Loucy (cell line): ENCODE measurements around the gene AKT1.

ENCODE experiments used
- H2AFZ ChIP-seq: fragments of 200-600 bp; sonication (generic); 2 replicates; pipeline ENCODE4 v1.6.0; 2016; ENCODE audit warnings: antibody characterized with exemption, mild to moderate bottlenecking, low read length, moderate library complexity
- H3F3A ChIP-seq: fragments of 200-600 bp; 2 replicates; pipeline ENCODE4 v1.6.0; 2016; ENCODE audit warnings: antibody characterized with exemption, low read depth, mild to moderate bottlenecking
- H3K27me3 ChIP-seq: fragments of 200-600 bp; sonication (generic); 2 replicates; pipeline ENCODE4 v1.6.1; 2014; ENCODE audit warnings: low read length, mild to moderate bottlenecking; ENCODE audit not compliant: insufficient read depth, poor library complexity, severe bottlenecking
- H3K36me3 ChIP-seq: fragments of 200-600 bp; sonication (generic); 2 replicates; pipeline ENCODE4 v1.6.1; 2016; ENCODE audit warnings: low read length; ENCODE audit not compliant: insufficient read depth
- H3K4me1 ChIP-seq: fragments of 200-600 bp; sonication (generic); 2 replicates; pipeline ENCODE4 v1.5.1; 2014; ENCODE audit warnings: low read length, mild to moderate bottlenecking; ENCODE audit not compliant: insufficient read depth, poor library complexity, severe bottlenecking
- H3K4me2 ChIP-seq: fragments of 200-600 bp; sonication (generic); 2 replicates; pipeline ENCODE4 v1.6.0; 2014; ENCODE audit warnings: antibody characterized with exemption, low read length, low read depth, mild to moderate bottlenecking; ENCODE audit not compliant: poor library complexity, severe bottlenecking
- H3K4me3 ChIP-seq: fragments of 200-600 bp; sonication (generic); 2 replicates; pipeline ENCODE4 v1.5.1; 2014; ENCODE audit warnings: low read length, mild to moderate bottlenecking, mixed read lengths; ENCODE audit not compliant: poor library complexity, severe bottlenecking
- H3K79me2 ChIP-seq: fragments of 200-600 bp; sonication (generic); 2 replicates; pipeline ENCODE4 v1.6.1; 2014; ENCODE audit warnings: low read length; ENCODE audit not compliant: insufficient read depth
- H3K9ac ChIP-seq: fragments of 200-600 bp; sonication (generic); 2 replicates; pipeline ENCODE4 v1.6.0; 2014; ENCODE audit warnings: mild to moderate bottlenecking, low read depth, low read length, moderate library complexity; ENCODE audit not compliant: poor library complexity, severe bottlenecking
- H3K9me2 ChIP-seq: fragments of 200-600 bp; sonication (generic); replicated peaks from 2 replicates; pipeline ENCODE4 v1.6.1; 2016; ENCODE audit warnings: low read depth, low read length, mixed read lengths
- H3K9me3 ChIP-seq: fragments of 200-600 bp; sonication (generic); 2 replicates; pipeline ENCODE4 v1.6.1; 2014; ENCODE audit warnings: mild to moderate bottlenecking, antibody characterized with exemption, low read length, low read depth; ENCODE audit not compliant: insufficient read depth
- H4K20me1 ChIP-seq: fragments of 200-600 bp; sonication (generic); 2 replicates; pipeline ENCODE4 v1.6.0; 2014; ENCODE audit warnings: antibody characterized with exemption, low read length, mild to moderate bottlenecking; ENCODE audit not compliant: insufficient read depth, poor library complexity, severe bottlenecking
- CTCF ChIP-seq: fragments of 200-600 bp; sonication (generic); conservative IDR thresholded peaks from 2 replicates; pipeline ENCODE4 v1.5.1; 2014; ENCODE audit warnings: mild to moderate bottlenecking, antibody characterized with exemption, low read length
- EZH2phosphoT487 ChIP-seq: fragments of 200-600 bp; IDR thresholded peaks from 2 replicates; pipeline ENCODE4 v1.6.1; 2018; ENCODE audit warnings: antibody characterized with exemption, mild to moderate bottlenecking, moderate library complexity, borderline replicate concordance

AKT1 gene

GRCh38 chr14:104746934-104747481 is 48.5 kb downstream of the AKT1 start:
- H3F3A ChIP-seq: no peaks in the 10 kb centered on the region
- H4K20me1 ChIP-seq: no peaks in the 10 kb centered on the region
- peaks cover 3% of the 10 kb centered on the region for H3K4me1 ChIP-seq
- no peak for TF ChIP-seq CTCF
- TF ChIP-seq EZH2phosphoT487: no peak
- H2AFZ ChIP-seq: no peak overlapping the region
- no peaks in the 10 kb centered on the region for H3K27me3 ChIP-seq
- no peak overlapping the region for H3K4me3 ChIP-seq
- no peaks in the 10 kb centered on the region for H3K36me3 ChIP-seq
- H3K9me3 ChIP-seq: no peaks in the 10 kb centered on the region
- no peak overlapping the region for H3K4me2 ChIP-seq
- H3K79me2 ChIP-seq: no peaks in the 10 kb centered on the region
- no peak overlapping the region for H3K9ac ChIP-seq
- H3K9me2 ChIP-seq: no peaks in the 10 kb centered on the region

GRCh38 chr14:104746071-104746545 is 49.4 kb downstream of the AKT1 start:
- Histone ChIP-seq H3K4me1 (no peaks in the 10 kb centered on the region), H3K9me3 (no peaks in the 10 kb centered on the region), H3K9ac (no peak overlapping the region), H3K9me2 (no peaks in the 10 kb centered on the region), H3K27me3 (no peaks in the 10 kb centered on the region), H3K36me3 (no peaks in the 10 kb centered on the region), H3K4me3 (no peak overlapping the region), H3K79me2 (no peaks in the 10 kb centered on the region), H4K20me1 (no peaks in the 10 kb centered on the region), H3K4me2 (no peak overlapping the region), H2AFZ (no peak overlapping the region), H3F3A (no peaks in the 10 kb centered on the region)
- TF ChIP-seq EZH2phosphoT487: no peak
- TF ChIP-seq CTCF: no peak

GRCh38 chr14:104745431-104745830 is 50.1 kb downstream of the AKT1 start:
- Histone ChIP-seq H3K9me2 (no peaks in the 10 kb centered on the region), H4K20me1 (no peaks in the 10 kb centered on the region), H3K4me3 (no peak overlapping the region), H3K27me3 (no peaks in the 10 kb centered on the region), H3K9me3 (no peaks in the 10 kb centered on the region), H3K4me1 (no peaks in the 10 kb centered on the region), H3K4me2 (no peak overlapping the region), H3K79me2 (no peaks in the 10 kb centered on the region), H2AFZ (no peak overlapping the region), H3K36me3 (no peaks in the 10 kb centered on the region), H3F3A (no peaks in the 10 kb centered on the region), H3K9ac (no peak overlapping the region)
- no peak for TF ChIP-seq EZH2phosphoT487
- no peak for TF ChIP-seq CTCF
